UCSD-AML1 (cell line): ENCODE results near the gene OTOS.

Source experiments
- DNase-seq: peaks from one replicate; lab custom pipeline; 2025; ENCODE audit not compliant: unreplicated experiment; lab: John Stamatoyannopoulos, UW

The OTOS gene

DNA sequence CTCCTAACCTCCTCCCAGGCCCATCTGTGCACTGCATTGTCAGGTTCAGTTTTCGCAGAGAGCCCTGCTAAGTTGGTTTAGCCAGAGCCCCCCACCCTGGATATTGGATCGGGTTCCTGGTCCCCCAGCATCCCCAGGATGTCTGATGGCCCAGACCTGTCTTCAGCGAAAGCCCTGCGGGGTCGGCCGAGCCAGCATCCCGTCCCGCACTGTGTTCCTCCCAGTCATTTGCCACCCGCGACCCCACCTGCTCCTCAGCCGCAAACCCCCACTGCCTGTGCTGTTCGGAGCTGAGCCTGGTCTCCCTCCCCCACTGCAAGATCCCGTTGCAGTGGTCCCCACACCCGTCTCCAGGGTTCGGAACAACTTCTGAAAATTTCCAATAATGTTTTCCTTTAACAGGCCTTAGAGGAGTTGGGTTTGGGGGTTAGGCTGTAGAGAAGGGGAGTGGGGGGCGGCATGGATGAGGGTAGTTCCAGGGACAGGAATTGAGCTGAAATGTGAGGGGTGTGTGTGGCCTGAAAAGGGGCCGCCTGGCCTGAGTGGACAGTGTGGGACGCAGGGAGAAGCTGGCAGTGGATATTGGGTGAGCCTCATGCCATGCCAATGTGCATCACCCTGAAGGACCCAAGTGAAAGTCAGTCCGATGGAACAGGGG lies 2.7 kb downstream of the OTOS start:
- DNase-seq: no peak

DNA sequence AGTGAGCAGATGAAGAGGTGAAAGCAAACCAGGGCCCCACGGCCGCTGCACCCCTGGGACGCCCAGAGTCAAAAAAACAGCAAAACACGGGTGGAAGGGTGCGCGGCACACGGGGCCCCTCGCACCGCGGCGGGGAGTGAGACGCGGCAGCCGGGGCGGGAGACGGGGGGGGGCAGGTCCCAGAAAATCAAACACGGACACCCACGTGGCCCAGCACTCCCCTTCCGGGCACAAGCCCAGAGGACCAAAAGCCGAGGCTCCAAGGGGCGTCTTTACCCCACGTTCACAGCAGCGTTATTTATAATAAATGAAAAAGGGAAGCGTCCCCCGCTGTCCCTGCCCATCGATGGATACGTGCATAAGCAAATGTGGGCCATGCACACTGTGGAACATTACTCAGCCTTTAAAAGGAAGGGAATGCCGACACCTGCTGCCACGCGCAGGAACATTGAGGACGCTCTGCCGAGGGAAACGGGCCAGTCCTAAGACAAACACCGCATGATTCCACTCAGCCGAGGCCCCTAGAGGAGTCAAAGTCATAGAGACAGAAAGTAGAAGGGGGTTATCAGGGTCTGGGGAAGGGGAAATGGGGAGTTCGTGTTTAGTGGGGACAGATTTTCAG lies 3.7 kb downstream of the OTOS start:
- DNase-seq: no peak

- peak; percentile 89 for DNase-seq
Observed at GRCh38 chr2:240136013-240136670, 4.3 kb downstream of the OTOS start, which contains the start of gene COPS9. Gene COPS9 (minus strand): TSS chr2:240136305. CDS start chr2:240136284, 21 bp downstream.

DNA sequence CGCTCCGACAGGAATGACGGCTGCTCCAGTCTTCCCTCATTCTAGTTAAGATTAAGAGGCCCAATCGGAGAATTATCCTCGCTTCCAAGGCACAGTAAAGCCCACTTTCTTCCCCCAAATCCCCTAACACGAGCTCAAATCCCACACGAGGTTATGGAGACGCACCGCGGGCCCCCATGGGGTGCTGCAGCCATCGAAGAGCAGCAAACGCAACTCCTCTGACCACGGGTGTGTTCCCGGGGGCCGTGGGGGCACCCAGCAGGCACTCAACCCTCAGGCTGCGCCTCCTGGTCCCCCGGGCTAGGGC lies 4.8 kb downstream of the OTOS start:
- no peak for DNase-seq

DNA sequence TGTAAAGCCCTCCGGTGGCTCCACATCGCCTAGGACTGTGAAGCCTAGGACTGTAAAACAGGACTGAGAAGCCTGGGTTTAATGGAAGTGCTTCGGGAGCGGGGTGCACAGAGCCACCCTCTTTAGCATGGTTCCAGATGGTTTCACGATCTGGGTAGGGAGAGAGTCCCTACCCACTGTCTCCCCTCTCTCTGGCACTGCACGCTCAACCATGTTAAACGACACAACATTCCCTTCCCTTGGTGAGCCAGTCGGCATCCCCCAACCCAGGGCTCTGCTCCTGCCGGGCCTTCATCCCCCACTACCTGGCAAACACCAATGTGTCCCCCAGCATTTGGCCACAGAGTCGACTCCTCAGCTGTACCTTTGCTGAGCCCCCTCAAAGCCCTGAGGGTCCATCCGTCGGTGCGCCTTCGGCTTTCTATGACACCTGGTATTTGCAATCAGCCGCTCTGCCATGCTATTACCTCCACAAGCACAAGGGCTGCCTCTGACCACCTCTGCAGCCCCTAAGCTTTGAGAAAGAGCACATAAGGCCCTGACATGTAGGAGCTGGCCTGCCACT lies 5.4 kb downstream of the OTOS start:
- DNase-seq: no peak

DNA sequence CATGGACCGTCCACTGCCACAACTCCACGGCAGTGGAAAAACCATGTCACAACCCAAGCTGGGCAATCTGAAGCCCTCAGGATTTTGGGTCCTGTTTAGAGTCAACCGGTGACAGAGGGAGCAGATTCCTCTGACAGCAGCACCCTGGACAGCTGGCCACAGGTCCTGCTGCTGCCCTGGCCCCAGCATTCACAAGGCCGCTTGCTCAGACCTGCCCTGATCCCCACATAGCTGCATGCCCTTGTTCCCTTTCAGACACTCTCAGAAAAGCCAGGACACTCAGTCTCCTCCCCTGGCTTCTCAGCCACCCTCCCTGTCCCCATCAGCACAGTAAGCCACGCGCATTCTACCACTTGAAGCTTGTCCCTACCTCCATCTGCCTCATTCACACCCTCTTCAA lies 6.0 kb downstream of the OTOS start:
- DNase-seq: no peak

GRCh38 chr2:240133401-240133800 lies 7.1 kb downstream of the OTOS start:
- DNase-seq: no peak

GRCh38 chr2:240132651-240132980 lies 7.8 kb downstream of the OTOS start:
- DNase-seq: no peak

DNA sequence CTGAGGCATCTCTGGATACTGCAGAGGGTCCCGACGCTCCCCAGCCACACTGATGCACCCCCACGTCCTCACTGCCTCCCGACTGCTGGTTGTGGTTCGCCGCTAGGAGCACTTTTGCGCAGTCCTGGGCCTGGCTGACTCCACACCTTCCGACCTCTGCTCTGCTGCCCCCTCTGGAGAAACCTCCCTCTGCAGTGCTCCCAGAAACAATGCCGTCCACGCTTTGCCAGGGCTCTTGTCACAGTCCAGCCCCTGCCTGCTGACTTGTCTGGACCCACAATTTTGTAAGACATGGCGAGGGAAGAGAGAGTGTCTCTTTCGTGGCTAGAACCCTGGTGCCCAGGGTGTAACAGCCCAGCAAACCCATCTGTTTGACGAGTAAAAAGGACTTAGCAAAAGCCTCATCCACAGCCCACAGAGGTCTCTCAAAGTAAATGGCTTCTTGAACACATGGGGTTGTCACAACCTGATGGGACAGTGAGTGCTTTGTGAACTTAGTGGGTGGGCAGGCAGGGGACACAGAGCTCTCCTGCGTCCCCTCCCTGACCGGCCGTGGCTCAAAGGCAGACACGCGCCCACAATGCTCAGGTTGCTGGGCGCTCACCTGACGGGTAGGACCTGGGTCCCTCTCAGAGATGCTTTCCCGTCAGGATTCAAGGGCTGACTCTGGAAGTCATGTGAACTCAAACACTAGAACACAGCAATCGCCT lies 8.4 kb downstream of the OTOS start:
- DNase-seq: no peak

DNA sequence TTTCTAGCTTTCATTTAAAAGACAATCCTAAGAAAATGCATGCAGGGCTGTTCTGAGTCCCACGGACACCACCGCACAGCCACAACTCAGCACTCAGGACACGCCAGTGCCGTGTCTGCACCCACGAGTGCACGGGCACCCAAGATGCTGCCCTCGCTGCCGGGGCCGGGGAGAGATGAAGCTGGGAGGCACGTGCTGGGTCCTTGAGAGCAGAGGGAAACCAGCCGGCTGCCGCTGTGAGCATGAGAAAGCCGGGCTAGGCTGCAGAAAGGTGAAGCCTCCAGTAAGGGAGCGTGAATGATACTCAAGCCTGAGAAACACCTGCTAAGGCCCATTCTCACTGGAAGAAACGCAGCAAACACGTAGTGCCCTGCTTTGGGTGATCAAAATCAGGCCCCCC lies 9.2 kb downstream of the OTOS start:
- no peak for DNase-seq

DNA sequence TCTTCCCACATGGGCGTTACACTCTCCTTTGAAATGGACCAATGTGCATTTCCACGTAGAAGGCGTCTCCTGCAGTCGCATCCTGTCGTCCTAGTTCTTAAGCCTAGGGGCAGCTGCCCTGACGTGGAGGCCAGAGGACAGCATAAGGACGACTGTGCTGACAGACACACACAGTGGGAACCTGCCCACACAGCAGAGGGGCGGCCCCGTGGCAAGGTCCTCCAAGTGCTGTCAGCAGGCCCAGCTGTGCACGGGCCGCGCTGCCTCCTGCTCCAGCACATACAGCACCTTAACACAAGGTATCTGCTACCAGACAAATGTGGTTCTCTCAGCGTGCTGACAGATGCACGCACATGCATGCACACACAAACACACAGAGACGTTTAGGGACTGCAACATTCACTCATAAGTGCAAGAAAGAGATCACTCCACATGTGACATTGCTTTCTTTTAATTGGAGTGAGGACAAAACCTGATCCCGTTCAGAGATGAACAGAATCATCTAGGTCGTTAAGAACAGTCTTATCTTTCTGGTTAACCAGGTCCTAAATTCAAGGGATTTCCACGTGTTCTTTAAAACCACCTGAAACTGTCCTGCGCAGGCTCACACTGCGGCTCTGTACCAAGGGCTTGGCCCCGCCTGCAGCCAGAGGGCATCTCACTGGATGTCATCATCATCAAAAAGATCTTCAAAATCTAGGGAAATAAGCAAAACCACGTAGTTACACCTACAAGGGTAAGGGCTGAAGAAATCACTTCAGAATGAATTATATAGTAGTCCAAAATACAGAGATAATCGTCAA lies 9.9 kb downstream of the OTOS start:
- no peak for DNase-seq

- no peak for DNase-seq
Observed at GRCh38 chr2:240129731-240130392, 10.6 kb downstream of the OTOS start.

DNA sequence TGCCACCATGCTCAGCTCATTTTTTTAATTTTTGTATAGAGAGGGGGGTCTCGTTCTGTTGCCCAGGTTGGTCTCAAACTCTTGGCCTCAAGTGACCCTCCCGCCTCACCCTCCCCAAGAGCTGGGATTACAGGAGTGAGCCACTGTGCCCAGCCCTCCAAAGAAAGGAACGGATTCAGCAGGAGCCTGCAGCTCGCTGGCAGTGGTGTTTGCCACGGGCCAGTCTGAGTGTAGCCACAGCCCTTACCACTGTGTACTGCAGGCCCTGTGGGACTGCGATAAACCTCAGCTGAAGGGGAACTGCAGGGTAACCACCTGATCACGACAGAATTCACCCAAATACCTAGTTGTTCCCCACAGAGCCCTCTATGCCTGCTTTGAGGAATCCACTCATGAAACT lies 11.1 kb downstream of the OTOS start:
- no peak for DNase-seq

DNA sequence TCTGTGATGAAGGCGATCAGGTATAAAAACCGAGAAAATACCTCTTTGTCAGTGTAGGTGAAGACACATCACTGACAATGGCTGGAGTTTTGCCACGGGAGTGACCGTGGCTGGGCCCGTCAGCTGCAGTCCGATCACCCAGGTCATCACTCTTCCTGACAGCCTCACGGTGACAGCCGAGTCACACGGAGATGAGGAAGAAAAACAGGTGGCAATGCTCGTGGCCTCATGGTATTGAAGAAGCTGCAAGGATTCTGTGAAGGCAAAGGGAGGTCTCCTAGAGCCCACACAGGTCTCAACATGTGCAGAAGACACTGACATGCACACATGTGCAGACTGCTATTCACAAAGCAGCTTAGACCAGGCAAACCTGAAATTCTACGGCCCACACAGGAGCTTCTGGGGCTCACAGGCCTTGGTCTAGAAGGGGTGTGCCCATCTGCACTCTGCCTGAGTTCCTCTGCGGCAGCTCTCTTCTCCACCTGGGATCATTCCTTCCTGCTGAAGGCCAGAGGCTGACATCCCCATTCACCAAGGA lies 11.8 kb downstream of the OTOS start:
- DNase-seq: no peak

DNA sequence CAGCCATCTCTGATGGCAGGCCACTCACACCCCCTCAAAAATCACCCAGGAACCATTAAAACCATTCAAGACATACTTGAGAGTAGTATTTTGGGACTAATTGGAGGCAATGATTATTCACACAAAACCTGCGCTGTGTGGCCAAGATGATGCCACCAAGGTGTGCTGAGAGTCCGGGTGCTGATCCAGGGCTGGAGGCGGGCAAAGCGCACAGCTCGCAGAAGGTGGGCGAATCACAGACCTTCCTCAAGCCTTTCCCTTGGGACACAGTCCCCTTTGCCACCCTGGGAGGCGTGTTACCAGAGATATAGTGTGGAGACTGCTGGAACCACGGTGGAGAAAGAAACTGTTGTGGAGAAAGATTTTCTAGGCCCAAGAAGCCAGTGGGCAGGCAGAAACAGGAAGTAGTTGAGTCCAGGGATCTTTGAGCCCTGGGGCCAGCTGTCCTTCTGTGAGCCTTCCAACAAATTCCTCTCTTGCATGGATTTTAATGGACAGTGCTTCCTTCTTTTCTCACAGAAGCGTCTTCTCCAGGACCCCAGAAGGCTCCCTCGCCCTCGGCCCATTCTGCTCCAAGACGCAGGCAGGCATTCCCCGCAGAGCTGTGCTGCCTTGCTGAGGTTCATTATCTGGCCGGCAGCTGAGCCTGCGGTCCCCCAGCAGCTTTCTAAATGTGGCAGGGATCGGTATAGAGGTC lies 12.4 kb downstream of the OTOS start:
- DNase-seq: no peak

GRCh38 chr2:240127191-240127750 lies 13.2 kb downstream of the OTOS start:
- no peak for DNase-seq

DNA sequence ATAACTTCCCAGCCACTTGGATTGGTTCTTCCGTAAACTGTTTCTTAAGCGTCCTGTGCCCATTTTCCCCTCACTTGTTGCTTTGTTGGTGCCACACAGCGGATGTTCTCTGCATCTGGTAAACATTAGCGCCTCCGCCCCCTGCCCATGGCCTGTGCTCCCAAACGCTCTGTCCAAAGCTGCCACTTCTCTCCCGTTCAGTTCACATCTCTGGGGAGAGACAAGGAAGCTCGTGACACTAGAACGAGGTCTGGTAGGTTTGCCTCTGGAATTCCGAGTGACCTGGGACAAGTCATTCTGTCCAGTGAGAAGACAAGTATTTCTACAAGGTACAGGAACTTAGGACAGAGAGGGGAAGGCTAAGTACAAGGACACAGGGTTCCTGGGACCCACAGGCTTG lies 13.7 kb downstream of the OTOS start:
- no peak for DNase-seq

DNA sequence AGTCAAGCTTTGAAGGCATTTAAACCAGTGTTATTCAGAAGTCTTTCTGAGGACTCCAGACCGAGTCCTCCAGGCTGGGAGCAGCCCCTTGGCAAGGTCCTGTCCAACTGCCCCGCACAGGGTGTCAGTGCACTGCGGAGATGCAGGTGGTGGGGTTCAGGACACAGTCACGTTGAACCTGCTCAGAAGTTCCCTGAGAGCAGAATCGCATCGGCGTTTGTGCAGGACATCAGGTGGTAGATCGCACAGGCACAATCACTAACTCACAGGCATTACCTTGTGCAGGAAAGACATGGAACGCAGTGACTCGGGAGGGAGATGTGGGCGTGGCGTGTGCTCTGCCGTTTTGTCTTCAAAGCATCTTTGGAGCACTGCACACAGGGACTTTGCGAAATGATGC lies 14.7 kb downstream of the OTOS start:
- DNase-seq: no peak

DNA sequence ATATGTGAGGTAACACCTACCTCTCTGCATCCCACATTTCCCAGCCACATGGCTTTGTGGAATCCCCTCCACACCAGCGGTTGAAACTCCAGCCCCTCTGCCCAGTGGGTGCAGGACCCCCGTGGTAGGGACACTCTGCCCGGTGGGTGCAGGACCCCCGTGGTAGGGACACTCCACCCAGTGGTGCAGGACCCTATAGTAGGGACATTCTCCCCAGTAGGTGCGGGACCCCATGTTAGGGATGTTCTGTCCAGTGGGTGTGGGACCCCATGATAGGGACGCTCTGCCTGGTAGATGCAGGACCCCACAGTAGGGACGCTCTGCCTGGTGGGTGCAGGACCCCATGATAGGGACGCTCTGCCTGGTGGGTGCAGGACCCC lies 15.8 kb downstream of the OTOS start:
- DNase-seq: no peak
